Hematopoietic multipotent progenitor cell (in vitro differentiated cells): ENCODE data around the gene LRRC7. TPM values are rescaled to one million over a fixed set of nuclear protein-coding genes. Genes with fewer than 3 reads are reported as not detected.

Experiments
- DNase-seq, 3 donors: peaks; one replicate each; pipeline ENCODE4 v3.0.0-alpha.2; 2011 to 2015; ENCODE audit warnings: low read depth in 2 of 3, low spot score in 2 of 3
- total RNA-seq: library from RNA; depleted of rRNA; stranded (reverse); fragments of >200 nt; gene quantifications from one replicate; pipeline ENCODE4 v1.2.3, GENCODE V29; 2012

Gene LRRC7
- total RNA-seq, 1 donor = under 0.01 TPM

DNA sequence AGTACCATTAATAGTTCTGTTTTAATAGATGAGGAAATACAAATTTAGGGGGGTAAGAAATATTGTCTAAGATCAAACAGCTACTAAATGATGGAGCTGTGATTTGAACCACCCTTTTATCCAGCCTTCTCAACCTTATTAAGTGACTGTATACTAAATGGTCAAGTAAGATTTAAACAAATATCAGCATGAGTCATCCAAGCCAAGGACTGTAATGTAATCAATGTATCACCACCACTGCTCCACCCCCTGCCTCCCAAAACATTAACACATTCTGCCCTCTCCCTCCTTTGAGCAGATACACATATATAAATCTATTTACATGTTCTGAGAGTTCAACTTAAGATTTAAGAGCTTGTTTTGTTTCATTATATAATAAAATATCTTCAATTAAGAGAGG is 578.8 kb downstream of the LRRC7 start:
- DNase-seq = no peak

DNA sequence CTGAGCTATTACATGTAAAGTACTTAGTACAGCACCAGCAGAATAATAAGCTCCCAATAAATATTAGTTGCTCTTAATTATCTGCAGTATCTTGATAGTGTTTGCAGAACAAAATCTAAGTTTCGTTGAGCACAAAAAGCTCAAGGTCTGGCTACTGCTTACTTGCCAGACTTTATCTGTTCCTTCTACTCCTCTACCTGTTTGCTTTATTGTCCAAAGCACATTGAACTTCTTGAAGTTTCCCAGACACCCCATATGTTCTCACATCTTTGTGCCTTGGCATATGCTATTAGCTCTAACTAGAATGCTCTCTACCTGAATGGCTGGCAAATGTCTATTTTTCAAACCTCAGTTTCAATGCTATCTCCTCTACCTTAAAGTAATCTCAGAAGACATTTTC is 582.7 kb downstream of the LRRC7 start:
- no peak for DNase-seq

DNA sequence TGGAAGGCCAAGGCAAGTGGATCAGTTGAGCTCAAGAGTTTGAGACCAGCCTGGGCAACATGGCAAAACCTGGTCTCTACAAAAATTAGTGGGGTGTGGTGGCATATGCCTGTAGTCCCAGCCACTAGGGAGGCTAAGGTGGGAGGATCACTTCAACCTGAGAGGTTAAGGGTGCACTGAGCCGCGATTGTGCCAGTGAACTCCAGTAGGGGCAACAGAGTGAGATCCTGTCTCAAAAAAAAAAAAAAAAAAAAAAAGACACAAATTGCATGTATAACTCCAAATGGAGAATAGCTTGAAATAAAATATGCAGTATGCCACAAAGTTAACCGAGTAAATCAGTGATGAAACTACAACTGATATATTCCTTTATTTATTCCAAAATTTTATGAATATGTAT is 586.0 kb downstream of the LRRC7 start:
- DNase-seq = no peak

DNA sequence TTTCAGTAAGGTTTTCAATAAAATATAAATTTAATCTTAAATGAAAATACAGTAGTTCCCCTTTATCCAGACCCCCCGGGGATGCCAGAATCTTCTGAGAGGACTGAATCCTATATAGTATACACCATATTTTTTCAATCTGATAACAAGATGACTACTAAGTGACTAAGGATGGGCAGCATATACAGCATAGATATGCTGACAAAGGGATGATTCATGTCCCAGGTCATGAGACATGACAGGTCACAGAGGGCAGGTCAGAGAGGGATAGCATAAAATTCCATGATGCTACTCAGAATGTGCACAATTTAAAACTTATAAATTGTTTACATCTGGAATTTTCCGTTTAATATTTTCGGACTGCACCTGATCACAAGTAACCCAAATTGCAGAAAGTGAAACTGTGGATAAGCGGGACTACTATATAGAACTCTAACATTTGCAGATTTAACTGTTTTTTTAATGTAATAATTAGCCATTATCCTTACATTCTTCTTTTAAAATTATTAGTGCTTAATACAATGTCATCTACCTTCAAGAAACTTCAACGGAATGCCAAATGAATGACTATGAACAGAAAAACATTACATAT is 588.9 kb downstream of the LRRC7 start:
- DNase-seq = no peak

- DNase-seq = no peak
Measured at GRCh38 chr1:70164350-70164749, 596.6 kb downstream of the LRRC7 start.

DNA sequence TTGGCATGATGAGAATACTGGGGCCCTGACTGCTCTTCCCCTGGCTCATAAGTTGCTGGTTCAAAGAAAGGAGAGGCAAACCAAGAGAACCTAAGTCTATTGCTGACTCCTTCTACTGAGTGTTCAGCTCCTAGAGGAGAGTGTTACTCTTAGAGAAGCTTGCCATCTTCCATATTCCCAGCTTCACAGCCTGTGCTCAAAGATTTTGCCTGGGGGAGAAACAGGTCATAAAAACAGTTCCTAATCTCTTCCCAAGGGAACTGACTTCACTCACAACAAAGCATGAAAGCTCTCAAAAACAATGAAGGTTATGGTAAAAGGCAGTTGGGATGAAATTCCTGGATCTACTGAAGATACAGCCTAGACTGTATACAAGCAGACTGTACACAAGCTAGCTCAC is 600.6 kb downstream of the LRRC7 start:
- DNase-seq = no peak

GRCh38 chr1:70169018-70169839 is 601.5 kb downstream of the LRRC7 start:
- no peak for DNase-seq

- DNase-seq = no peak
Measured at GRCh38 chr1:70171512-70171911, 603.8 kb downstream of the LRRC7 start.
